HG03064 (cell line): Measurements from ENCODE around the gene ACTG2.
"Not testable (repeated sequence)": the region's sequence is repeated elsewhere in the genome, so short reads cannot be mapped to it uniquely, and the experiment has no call there.

Experiments used
- ATAC-seq: cut with Tn5 transposase; IDR thresholded peaks from one replicate; pipeline ENCODE4 v1.9.1; 2021; ENCODE audit warnings: low read depth; ENCODE audit not compliant: unreplicated experiment

Gene ACTG2

DNA sequence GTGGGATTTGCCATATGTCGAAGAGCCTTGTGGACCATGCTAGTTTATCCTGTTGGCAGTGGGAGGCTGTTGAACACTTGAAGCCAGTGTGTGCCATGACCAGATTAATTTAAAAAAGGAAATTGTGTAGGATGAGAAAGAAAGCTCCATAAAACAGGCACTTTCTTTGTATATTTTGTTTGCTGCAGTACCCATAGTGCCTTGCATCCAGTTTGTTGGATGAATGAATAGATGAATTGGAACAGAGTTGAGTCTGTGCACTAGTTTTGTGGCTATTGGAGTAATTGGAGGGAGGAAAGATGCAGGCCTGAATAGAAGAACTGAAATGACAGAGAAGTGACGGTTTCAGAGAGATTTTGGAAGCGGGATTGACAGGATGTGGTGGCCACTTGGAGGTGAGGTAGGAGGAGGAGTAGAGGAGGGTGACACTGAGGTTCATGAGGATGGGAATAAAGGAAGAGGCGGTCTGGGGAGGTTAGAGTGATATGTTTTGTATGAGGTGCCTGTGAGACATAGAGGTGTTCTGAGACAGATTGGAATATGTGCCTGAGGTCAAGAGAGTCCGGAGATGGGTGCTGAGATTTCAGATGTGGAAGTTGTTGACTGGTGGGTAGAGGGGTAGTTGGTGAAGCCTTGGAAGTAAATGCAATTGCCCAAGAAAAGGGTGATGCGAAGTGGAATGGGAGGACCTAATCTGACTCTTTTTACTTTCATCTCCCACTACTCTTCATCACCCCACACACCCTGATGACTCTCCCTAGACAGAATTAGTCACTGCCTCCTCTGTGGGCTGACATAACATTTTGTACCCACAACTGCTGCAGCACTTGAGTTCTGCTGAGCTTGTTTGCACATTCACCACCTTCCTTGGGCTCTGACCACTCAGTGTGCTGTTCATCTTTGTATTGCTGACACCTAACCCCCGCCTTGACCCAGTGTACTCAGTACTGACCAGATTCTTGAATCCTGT lies 39.0 kb downstream of the ACTG2 start:
- no peak for ATAC-seq

DNA sequence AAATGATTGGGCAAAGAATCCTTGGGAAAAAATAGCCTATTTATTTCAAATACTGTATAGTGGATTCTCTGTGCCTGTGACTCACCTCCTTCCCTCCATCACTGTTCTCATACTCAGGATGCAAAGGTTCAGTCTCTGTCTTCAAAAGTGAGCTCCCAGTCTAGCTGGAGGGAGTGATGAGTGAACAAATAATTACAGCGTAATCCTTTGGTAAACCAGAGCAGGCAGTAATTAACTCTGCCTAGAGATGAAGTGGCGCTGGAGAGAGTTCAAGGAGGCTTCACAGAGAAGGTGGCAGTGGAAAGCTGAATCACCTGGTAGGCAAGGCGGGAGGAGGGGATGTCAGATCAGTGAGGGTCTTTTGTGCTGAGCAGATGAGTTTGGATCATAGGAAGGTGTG lies 40.4 kb downstream of the ACTG2 start:
- no peak for ATAC-seq

DNA sequence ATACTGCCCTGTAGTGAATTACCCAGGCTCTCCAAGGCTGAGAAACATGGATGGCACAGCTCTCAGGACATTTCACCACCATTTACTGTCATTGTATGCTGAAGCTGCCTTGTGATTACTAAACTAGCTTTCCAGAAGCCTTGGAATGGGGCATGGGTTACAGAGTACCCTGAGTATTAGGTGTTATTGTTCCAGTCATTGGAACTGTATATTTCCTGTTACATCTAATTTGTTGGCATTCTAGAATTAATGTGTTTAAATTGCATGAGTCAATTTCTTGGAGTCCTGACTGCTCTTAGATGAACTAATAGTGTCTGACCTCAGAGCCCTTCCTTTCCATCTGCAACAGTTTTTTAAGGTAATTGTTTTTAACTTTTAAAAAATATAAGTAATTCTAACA lies 42.8 kb downstream of the ACTG2 start:
- no peak for ATAC-seq

DNA sequence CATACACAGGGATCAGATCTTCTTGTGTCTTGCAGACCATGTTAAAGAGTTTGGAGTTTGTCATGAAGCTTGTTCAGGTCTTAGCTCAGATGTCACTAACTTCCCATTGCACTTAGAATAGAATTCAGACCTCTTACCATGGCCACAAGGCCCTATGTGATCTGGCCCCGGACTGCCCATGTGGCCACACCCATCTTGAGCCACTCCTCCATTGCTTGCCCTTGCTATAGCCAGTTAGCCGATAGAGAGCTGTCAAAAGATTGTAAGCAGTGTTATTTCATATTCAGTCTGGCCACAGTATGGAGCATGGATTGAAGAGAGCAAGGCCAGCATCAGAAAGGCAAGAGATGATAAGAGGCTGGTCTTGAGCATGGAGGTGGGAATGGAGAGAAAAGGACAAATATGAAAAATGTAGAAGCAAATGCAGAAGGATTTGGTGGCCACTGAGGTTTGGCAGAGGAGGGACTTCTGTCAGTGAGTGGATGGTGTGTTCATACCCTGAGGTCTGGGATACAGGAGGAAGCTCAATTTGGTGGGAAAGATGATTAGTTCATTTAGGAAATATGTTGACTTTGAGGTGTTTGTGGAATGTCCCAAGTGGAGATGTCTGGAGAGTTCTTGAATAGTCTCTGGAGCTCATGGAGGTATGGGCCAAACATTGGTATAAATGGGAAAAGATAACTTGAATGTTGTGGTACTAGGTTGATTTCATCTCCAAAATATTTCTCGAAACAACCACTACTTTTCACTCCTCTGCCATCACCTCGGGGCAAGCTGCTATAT lies 44.5 kb downstream of the ACTG2 start:
- no peak for ATAC-seq

DNA sequence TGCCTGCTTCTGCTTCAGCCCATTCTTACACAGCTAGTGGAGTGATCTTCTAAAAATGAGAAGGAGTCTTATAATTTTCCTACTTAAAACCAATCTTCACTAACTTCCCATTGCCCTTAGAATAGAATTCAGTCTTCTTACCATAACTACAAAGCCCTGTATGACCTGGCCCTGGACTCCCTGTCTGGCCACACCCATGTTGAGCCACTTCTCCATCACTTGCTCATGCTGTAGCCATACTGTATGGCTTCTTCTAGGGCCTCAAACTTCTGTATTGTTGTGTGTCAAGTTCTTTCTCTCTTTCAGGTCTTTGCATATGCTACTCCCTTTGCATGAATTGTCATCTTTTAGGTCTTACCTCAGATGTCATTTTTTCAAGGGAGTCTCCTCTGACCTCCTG lies 45.1 kb downstream of the ACTG2 start:
- ATAC-seq, result no peak

DNA sequence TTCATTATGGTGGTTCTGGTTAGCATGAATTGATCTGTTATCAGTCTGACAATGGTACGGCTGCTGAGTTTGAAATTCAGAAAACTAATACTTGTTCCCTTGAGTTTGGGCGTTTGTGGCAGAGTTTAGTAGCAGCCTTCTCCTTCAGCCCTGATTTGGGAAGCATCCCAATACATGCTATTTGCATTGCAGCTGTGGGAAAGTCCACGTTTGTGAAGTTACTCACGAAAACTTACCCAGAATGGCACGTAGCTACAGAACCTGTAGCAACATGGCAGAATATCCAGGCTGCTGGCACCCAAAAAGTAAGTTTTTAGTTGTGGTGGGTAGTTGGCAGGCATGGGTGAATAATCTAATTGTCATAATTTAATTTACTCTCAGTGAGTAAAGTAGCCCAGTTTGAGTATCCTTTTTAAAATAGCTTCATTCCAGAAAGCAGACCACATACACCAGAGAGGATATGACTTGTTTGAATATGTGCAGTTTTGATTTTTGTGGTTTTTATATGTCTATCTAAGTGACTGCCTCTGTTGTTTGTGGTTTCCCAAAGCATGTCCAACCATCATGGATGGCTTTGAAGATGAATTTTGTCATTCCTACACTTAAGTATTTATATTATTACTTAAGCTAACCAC lies 46.0 kb downstream of the ACTG2 start:
- ATAC-seq, result no peak

DNA sequence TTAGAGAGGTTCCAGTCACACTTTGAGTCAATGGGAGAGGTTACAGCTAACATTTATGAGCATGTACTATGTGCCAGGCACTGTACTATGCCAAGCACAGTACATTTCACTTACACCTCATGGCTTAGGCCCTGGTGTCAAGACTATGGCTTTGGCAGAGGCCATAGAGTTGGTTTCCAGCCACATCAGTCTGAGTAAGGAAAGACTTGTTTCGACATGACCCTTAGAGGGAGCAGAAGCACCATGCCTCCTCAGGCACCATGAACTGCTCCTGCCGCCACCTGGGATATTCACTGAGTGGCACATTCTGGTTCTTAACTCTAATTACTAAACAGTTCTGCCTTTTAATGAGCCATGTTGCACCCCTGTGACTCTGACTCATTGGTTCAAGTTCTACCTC lies 46.6 kb downstream of the ACTG2 start:
- no peak for ATAC-seq

DNA sequence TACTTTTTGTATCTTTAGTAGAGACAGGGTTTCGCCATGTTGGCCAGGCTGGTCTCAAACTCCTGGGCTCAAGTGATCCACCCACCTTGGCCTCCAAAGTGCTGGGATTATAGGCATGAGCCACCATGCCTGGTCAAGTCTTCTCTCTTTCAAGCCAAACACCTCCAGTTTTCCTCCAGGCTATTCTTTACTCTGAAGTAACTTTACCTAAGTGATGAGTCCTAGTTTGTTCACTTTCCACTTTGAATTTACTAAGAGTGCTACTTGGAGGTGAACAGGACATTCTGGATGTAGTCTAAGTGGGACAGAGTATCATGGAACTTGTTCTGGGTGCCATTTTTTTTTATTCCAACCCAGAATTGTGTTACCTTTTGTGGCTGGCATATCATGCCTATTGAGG lies 47.3 kb downstream of the ACTG2 start:
- not testable (repeated sequence) for ATAC-seq

DNA sequence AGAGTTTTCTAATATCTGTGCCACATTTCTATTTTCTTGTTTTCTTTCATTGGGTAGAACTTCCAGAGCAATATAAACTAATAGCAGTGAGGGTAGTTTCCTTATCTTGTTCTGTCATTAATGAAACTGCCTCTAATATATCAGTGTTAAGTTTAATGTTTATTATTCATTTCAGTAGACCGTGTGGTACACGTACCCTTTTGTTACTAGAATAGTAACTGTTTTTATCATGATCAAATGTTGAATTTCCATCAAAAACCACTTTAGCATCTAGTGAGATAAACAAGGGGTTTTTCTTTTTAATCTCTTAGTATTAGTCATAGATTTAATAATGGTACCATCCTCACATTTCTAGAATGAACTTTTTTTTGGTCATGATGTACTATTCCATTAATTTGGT lies 49.9 kb downstream of the ACTG2 start:
- no peak for ATAC-seq

DNA sequence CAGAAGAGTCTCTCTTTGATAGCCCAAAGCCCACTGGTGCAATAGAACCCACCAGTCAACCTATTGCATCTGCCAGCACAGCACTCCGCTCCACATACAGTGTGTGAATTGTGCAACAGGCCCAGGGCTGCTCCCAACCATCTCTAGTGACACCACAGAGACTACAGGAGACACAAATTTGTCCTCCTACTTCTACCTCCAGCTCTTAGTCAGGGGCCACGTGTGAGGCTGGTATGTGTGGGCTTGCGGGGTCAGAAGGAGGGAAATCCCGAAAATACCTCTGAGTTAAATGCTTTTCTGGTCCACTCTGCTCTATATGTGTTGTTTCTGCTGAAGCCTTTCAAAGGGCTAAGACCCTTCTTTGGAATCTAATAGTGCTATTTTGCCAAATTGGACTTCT lies 51.9 kb downstream of the ACTG2 start:
- no peak for ATAC-seq

DNA sequence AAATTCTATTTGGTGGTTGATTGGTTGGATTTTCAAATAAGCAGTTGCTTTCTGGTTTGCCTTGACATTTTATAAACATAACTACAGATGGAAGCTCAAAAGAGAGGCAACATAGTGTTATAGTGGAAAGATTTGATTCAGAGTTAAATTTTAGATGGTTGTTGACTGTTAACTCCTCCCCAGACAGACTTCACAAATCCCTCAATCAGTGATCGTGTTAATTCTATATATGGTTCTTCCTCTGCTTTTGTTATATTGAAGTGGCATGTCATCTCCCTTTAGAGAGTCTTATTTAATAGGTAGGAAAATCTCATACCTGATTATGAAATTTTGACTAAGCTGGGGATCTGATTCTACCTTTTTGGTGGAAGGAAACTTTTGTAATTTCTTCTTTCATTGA lies 53.4 kb downstream of the ACTG2 start:
- ATAC-seq, result no peak

DNA sequence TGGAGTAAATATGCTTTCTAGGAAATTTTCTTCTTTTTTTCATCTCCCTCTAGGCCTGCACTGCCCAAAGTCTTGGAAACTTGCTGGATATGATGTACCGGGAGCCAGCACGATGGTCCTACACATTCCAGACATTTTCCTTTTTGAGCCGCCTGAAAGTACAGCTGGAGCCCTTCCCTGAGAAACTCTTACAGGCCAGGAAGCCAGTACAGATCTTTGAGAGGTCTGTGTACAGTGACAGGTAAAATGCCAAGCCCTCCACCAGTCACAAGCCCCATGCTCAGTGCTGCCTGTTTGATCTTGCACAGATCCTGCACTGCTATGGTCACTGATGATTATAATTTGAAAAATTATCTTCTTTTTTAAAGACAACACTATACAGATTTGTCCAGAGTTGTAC lies 53.9 kb downstream of the ACTG2 start:
- ATAC-seq, result no peak

DNA sequence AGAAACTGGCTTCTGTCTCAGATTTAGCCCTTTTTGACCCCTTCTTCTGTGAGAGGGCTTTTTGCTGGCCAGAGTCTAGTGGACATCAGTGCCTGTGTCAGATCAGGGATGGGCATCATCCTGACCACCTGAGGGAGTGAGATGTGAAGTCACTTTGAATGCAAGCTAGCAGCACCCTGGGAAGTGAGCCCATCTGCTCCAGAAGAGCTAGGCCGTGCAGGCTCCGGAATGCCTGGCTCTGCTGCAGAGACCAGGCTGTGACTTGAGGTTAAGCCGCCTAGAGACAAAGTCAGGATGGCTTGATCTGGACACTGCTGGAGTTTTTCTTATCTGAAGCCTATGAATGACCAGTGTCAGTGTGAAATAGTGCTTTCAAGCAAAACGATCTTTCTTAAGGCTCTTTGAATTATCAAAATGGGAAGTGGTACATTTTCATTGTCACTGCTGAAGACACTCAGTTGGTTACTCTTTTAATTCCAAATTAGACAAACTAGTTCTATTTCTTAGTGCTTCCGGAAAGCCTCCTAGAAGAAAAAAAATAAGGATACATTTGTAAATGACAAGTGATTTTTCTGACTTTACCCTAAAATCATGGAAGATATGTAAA lies 54.7 kb downstream of the ACTG2 start:
- ATAC-seq, result no peak

DNA sequence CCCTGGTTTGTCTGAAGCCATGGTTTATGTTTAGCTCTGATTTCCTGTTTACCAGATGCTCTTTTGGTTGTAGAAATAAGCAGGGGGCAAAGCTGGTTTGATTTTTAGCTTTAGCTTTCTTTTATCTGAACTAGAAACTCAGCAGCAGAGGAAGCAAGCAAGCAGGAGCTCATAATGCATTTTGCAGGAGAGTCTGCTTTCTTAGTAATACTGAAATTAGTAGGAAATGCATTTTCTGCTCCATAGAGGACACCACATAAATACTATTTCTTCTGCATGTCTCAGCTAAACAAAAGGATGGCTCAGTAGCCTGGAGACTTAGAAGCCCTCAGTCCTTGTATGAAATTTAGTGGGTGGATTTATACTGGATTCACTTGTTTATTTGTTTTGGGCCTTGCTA lies 57.0 kb downstream of the ACTG2 start:
- no peak for ATAC-seq

DNA sequence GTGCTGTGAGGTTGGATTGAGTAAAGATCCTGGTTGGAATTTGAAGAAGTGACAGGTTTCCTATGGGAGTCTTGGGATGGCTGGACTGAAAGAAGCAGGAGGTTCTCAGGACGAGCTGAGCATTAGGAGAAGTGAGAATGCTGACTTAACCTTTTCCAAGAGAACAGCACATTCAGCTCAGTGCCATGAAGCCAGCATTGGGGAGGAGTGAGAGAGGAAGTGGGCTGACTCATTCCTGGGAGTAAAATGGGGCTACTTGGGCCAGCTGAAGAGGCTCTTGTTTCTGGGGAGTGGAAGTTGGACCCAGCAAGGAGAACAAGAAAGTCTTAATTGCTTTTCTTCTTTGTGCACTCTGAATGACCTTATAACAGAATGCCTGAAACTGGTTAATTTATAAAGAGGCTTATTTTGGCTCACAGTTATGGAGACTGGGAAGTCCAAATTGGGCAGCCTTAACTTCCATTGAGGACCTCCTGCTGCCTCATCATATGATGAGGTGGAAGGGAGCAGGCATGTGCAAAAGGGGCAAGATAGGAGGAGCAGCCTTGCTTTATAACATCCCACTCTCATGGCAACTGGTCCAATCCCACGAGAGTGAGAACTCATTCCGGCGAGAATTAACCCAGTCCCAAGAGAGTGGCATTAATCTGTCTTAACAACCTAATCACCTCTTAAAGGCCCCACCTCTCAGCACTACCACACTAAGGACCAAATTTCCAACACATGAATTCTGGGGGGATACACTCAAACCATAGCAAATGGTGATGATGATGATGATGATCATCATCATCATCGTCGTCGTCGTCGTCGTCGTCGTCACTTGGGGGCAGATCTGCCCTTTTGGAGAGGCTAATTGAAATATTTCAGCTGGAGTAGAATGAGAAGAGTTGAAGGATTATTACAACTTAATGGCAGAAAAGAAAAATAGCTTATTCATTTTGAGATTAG lies 60.0 kb downstream of the ACTG2 start:
- no peak for ATAC-seq

DNA sequence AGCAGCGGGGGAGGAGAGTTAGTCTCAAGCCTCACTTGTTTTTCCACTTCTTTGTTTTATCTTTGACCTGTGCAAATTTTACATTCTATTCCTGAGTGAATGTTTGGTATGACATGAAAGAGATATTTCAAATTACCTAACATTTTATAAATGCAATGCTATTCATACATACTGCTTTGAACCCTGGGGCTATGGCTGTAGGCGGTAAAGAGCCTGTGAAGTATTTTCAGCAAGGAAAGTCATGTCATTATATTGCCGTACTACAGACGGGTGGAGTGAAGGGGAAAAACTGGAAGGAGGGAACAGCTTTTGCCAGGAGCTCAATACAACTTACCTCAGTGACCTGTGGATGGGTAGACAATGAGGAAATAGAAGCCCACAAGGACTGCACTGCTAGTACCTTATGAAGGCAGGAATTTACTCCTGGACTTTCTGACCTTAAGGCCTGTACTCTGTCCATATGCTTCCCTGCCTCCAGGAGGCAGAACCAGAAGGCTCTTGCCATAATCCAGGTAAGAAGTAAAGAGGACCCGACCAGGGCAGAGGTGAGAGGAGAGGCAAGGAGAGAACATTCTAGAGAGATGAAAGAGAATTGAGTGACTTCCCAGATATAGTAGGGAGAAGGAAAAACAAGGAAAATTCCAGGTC lies 63.5 kb downstream of the ACTG2 start:
- ATAC-seq, result no peak

DNA sequence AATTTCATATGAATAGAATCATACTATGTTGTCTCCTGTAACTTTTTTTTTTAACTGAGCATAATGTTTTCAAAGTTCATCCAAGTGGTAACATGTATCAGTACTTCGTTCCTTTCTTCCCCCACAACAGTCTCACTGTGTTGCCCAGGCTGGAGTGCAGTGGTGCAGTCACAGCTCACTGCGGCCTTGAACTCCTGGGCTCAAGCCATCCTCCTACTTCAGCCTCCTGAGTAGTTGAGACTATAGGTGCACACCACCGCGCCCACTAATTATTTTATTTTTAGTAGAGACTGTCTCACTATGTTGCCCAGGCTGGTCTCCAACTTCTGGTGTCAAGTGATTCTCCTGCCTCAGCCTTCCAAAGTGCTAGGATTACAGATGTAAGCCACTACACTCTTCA lies 68.5 kb downstream of the ACTG2 start:
- no peak for ATAC-seq

DNA sequence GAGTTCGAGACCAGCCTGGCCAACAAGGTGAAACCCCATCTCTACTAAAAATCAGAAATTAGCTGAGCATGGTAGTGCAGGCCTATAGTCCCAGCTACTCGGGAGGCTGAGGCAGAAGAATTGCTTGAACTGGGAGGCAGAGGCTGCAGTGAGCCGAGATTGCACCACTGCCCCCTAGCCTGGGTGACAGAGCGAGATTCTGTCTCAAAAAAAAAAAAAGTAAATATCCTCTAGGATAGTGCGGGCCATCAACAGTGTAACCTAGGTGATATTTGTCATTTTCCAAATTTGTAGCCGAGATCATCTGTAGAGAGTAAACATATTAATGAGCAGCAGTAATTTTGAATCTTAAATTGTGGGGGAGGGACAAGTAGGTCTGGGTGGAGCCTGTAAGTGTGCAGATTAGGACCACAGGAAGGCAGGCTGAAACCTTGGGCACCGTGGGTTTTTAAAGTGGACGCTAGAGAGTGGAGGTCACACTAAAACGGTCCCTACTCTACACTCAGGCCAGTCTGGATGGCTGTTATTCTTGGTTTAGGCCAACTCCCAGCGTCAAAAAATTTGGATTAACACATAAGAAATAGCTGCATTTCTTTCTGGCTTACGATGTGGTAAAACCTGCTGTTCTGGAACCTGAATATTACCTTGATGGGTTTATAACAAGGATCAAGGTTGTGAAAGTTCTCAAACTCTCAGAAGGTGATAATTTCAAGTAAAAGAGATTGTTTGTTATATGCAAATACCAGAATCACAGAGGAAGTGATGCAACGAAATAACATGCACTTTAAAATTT lies 69.2 kb downstream of the ACTG2 start:
- ATAC-seq, result no peak

DNA sequence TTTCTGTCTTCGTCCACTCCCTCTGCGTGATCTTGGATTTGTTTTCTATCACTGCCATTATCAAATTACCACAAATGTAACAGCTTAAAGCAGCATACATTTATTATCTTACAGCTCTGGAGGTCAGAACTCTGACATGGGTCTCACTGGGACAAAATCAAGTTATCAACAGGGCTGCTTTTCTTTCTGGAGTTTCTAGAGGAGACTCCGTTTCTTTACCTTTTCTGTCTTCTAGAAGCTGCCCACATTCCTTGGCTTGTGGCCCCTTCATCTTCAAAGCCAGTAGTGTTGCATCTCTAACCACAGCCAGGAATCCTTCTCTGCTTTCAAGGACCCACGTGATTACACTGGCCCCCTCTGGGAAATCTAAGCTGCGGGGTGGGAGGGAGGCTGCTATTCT lies 70.0 kb downstream of the ACTG2 start:
- no peak for ATAC-seq
